ENCODE data around the gene MEGF10. TPM values are rescaled to one million over a fixed set of nuclear protein-coding genes. Genes with fewer than 3 reads are reported as not detected.

The MEGF10 gene
- total and polyA plus RNA-seq, 2 of the 8 experiments (the other 6 are each of a cell fraction or from before 2014, with no cell fraction given) = 38.2 to 53.1 TPM

GRCh38 chr5:127337876-127338275 is 47.3 kb downstream of the MEGF10 start:
- Histone ChIP-seq H3K9ac (replicated peaks in 1 of 4; ENCODE audit: extremely low read depth in 1 of 4, low read depth in 3 of 4, low read length in 3 of 4) (no peak overlapping the region; a peak in 1 of 7 replicates), H3K27me3 (replicated peaks in 1 of 4; ENCODE audit: control insufficient read depth in 3 of 4, extremely low read depth in 1 of 4, insufficient read depth in 3 of 4, low read length in 3 of 4) (no peaks in the 10 kb centered on the region), H2BK15ac (ENCODE audit: low read length) (no peak overlapping the region), H4K5ac (ENCODE audit: insufficient read length, low read depth, low read length) (no peak overlapping the region), H2AK5ac (ENCODE audit: low read depth, low read length) (no peak overlapping the region), H3K4me2 (ENCODE audit: insufficient read depth in 1 of 2, low read depth in 2 of 2, low read length in 2 of 2) (no peak overlapping the region), H3K56ac (replicated peaks; ENCODE audit: insufficient read length, low read depth, low read length) (no peak overlapping the region), H2BK120ac (replicated peaks; ENCODE audit: low read depth, low read length) (no peak overlapping the region), H3K4me1 (replicated peaks in 1 of 4; ENCODE audit: control insufficient read depth in 3 of 4, insufficient read depth in 4 of 4, low read length in 3 of 4) (peaks cover 0 to 23% (median 16%) of the 10 kb centered on the region in 4 experiments; a peak in 5 of 7 replicates), H3K79me1 (ENCODE audit: low read depth, low read length) (no peaks in the 10 kb centered on the region; the same call in 1 of the 2 replicates), H3K27ac (ENCODE audit: low read depth, low read length) (no peak overlapping the region), H4K8ac (ENCODE audit: extremely low read depth, insufficient read depth, low read length) (no peak overlapping the region), H2BK20ac (ENCODE audit: low read length) (no peak overlapping the region), H4K91ac (replicated peaks; ENCODE audit: insufficient read length, low read length) (no peak overlapping the region), H2BK12ac (ENCODE audit: low read depth, low read length) (no peak overlapping the region), H3K9me3 (ENCODE audit: insufficient read depth in 2 of 2, low read depth in 1 of 2, low read length in 1 of 2) (no peaks in the 10 kb centered on the region), H3K79me2 (ENCODE audit: control insufficient read depth in 1 of 2, insufficient read depth in 2 of 2, low read length in 2 of 2) (no peaks in the 10 kb centered on the region), H2BK5ac (ENCODE audit: low read depth, low read length) (no peak overlapping the region), H3K23me2 (ENCODE audit: low read depth, low read length) (no peaks in the 10 kb centered on the region), H2AFZ (ENCODE audit: low read length) (no peak overlapping the region), H3K18ac (ENCODE audit: extremely low read depth, low read length) (no peak overlapping the region), H3K14ac (ENCODE audit: insufficient read length) (no peak overlapping the region), H4K20me1 (replicated peaks in 1 of 2; ENCODE audit: control insufficient read depth in 1 of 2, insufficient read depth in 2 of 2, low read length in 2 of 2) (no peaks in the 10 kb centered on the region), H3K4ac (replicated peaks; ENCODE audit: insufficient read length, low read depth, low read length) (no peak overlapping the region), H3K23ac (ENCODE audit: insufficient read length) (no peak overlapping the region), H3K4me3 (ENCODE audit: extremely low read depth in 1 of 4, insufficient read depth in 2 of 4, low read depth in 3 of 4, low read length in 4 of 4) (no peak overlapping the region), H3K36me3 (ENCODE audit: control insufficient read depth in 2 of 4, insufficient read depth in 4 of 4, low read length in 3 of 4) (peaks cover 2 to 12% (median 4%) of the 10 kb centered on the region in 4 experiments; a peak in 4 of 8 replicates)
- ChIA-PET POLR2A (ENCODE audit: partially characterized antibody) (no interaction called here), CTCF (ENCODE audit: partially characterized antibody) (interaction anchor here (1.4 to 2.3 kb wide), 3 partner anchors 11 to 153 kb away, joined by 3 to 5 read pairs (median 5); no protein-coding TSS in a partner anchor)
- FAIRE-seq (no peak), DNase-seq (ENCODE audit: low read depth in 1 of 2, low spot score in 2 of 2) (no peak)
- WGBS, 2 experiments (ENCODE audit: extremely low coverage in 1 of 2, insufficient coverage in 1 of 2, insufficient read length in 1 of 2, insufficient replicate concordance in 2 of 2, low coverage in 1 of 2, low lambda C conversion rate in 2 of 2, missing lambda C conversion rate in 1 of 2) = 82% methylated on average over 1 of the region's 1 CpG; no CpG with 5 or more reads in 1 of the 2 experiments
- TF ChIP-seq POU5F1 (IDR thresholded peaks at IDR 0.05; ENCODE audit: low read depth, low read length) (no peak), MAX (IDR thresholded peaks at IDR 0.05) (no peak), BCL11A (IDR thresholded peaks at IDR 0.05; ENCODE audit: low read depth in 2 of 2, low read length in 2 of 2) (no peak), CREB1 (IDR thresholded peaks at IDR 0.05) (no peak), BACH1 (IDR thresholded peaks at IDR 0.05; ENCODE audit: low read length) (no peak)

Measured in H1 (cell line).